HepG2 (cell line): Measurements from ENCODE around the gene ATIC. TPM values are rescaled to one million over a fixed set of nuclear protein-coding genes. Genes with fewer than 3 reads are reported as not detected.
A peak's percentile ranks its signal among the peaks of the same experiment; 100 is the strongest.

ENCODE experiments used
- ATAC-seq: fragments of 200-7000 bp; cut with Tn5 transposase; 3 replicates; pipeline ENCODE4 v1.9.1; 2020; ENCODE audit warnings: mild to moderate bottlenecking, moderate library complexity
- BruUV-seq: library from RNA; stranded (reverse); fragments of 400-500 nt; replicated peaks from 2 replicates; lab custom pipeline; 2021; lab: Mats Ljungman, UMichigan
- CTCF ChIA-PET: fragments of 300-600 bp; formaldehyde crosslinking; extraction: SDS; loops from one replicate; lab custom pipeline; 2021; ENCODE audit warnings: low total read pairs, inconsistent platforms, low intra/inter-chr PET ratio; lab: Yijun Ruan, JAX
- POLR2A ChIA-PET: fragments of 350-600 bp; sonication (Branson Sonifier 250); formaldehyde crosslinking; loops from one replicate; lab custom pipeline; 2020; ENCODE audit warnings: antibody characterized with exemption, inconsistent platforms; lab: Yijun Ruan, JAX
- DNase-seq: peaks from one replicate; pipeline ENCODE4 v3.0.0-alpha.2; 2015; ENCODE audit warnings: low spot score
- FAIRE-seq: peaks from 3 replicates; lab custom pipeline; 2011; peaks lifted over from hg19 to GRCh38; lab: Jason Lieb, UNC
- H2AFZ ChIP-seq: one replicate; pipeline ENCODE4 v1.6.1; 2011; ENCODE audit warnings: low read length, inconsistent platforms
- H3K27ac ChIP-seq: fragments of 300-600 bp; 3 replicates; pipeline ENCODE4 v1.8.0; 2011; ENCODE audit warnings: mixed run types, mild to moderate bottlenecking, mixed read lengths, low read length, inconsistent platforms; ENCODE audit not compliant: insufficient read depth; ENCODE audit errors: extremely low read length
- H3K27me3 ChIP-seq, 2 experiments: fragments of 200-600 bp in 1 of 2; 2 replicates in 1 of 2; 3 replicates in 1 of 2; pipeline versions ENCODE4 v1.6.0 to v1.8.0; 2011; ENCODE audit warnings: low read length in 2 of 2, mild to moderate bottlenecking in 2 of 2, moderate library complexity in 2 of 2, inconsistent platforms in 1 of 2; ENCODE audit not compliant: insufficient read depth in 2 of 2, control insufficient read depth in 1 of 2
- H3K36me3 ChIP-seq, 2 experiments: fragments of 200-600 bp in 1 of 2; replicated peaks in 1 of 2; 2 replicates in 1 of 2; 3 replicates in 1 of 2; pipeline versions ENCODE4 v1.5.1 to v1.8.0; 2011; ENCODE audit warnings: low read length in 2 of 2, inconsistent platforms in 1 of 2; ENCODE audit not compliant: insufficient read depth in 2 of 2, control insufficient read depth in 1 of 2
- H3K4me1 ChIP-seq: 2 replicates; pipeline ENCODE4 v1.5.1; 2012; ENCODE audit warnings: low read length, inconsistent platforms; ENCODE audit not compliant: insufficient read depth
- H3K4me2 ChIP-seq: 2 replicates; pipeline ENCODE4 v1.6.0; 2011; ENCODE audit warnings: low read depth, low read length, inconsistent platforms
- H3K4me3 ChIP-seq, 3 experiments: fragments of 200-600 bp in 1 of 3; sonication (generic), shearing (Covaris generic) in 1 of 3; replicated peaks in 1 of 3; 2 replicates each; pipeline ENCODE4 v1.5.1; 2011 to 2016; ENCODE audit warnings: low read length in 3 of 3, inconsistent platforms in 2 of 3, low read depth in 2 of 3, mild to moderate bottlenecking in 2 of 3, control low read depth in 1 of 3, mixed read lengths in 1 of 3; ENCODE audit not compliant: insufficient read depth in 1 of 3
- H3K79me2 ChIP-seq: one replicate; pipeline ENCODE4 v1.6.1; 2011; ENCODE audit warnings: low read length, inconsistent platforms; ENCODE audit not compliant: insufficient read depth
- H3K9ac ChIP-seq: 2 replicates; pipeline ENCODE4 v1.6.0; 2011; ENCODE audit warnings: mild to moderate bottlenecking, low read depth, low read length, inconsistent platforms; ENCODE audit not compliant: insufficient read depth
- H3K9me3 ChIP-seq: 2 replicates; pipeline ENCODE4 v1.5.1; 2012; ENCODE audit warnings: mild to moderate bottlenecking, low read length
- H4K20me1 ChIP-seq: 2 replicates; pipeline ENCODE4 v1.6.0; 2011; ENCODE audit warnings: inconsistent platforms, mild to moderate bottlenecking, low read length, moderate library complexity; ENCODE audit not compliant: insufficient read depth
- AGO2 ChIP-seq: fragments of 200-400 bp; formaldehyde crosslinking; optimal IDR thresholded peaks from 2 replicates; pipeline ENCODE3; 2017; ENCODE audit warnings: mild to moderate bottlenecking, low read depth, low read length, moderate library complexity
- CCDC6 ChIP-seq: sonication (generic); formaldehyde crosslinking; IDR thresholded peaks from 2 replicates; pipeline ENCODE4 v1.8.1; 2022; ENCODE audit warnings: mild to moderate bottlenecking, missing genetic modification reagents, moderate library complexity
- DR1 ChIP-seq: sonication (generic); formaldehyde crosslinking; IDR thresholded peaks from 2 replicates; pipeline ENCODE4 v1.8.0; 2021; ENCODE audit warnings: mild to moderate bottlenecking, missing genetic modification reagents, inconsistent platforms
- MYC ChIP-seq: sonication (generic); formaldehyde crosslinking; IDR thresholded peaks from 2 replicates; pipeline ENCODE4 v1.9.0; 2021; ENCODE audit warnings: missing genetic modification reagents, borderline replicate concordance
- NKX3-1 ChIP-seq: sonication (generic); formaldehyde crosslinking; IDR thresholded peaks from 2 replicates; pipeline ENCODE4 v1.5.0; 2020; ENCODE audit warnings: missing genetic modification reagents
- NONO ChIP-seq, 2 experiments: fragments of 450-650 bp in 1 of 2; sonication (generic) in 1 of 2; formaldehyde crosslinking in 1 of 2; IDR thresholded peaks in 1 of 2; conservative IDR thresholded peaks in 1 of 2; 2 replicates each; pipeline versions ENCODE4 v1.6.1 to v1.8.0; 2017 to 2022; ENCODE audit warnings: mild to moderate bottlenecking in 1 of 2, missing genetic modification reagents in 1 of 2, moderate library complexity in 1 of 2
- PAF1 ChIP-seq: IDR thresholded peaks from 2 replicates; pipeline ENCODE4 v1.6.1; 2016; ENCODE audit warnings: missing genetic modification reagents, missing compliant biosample characterization
- RBFOX2 ChIP-seq: fragments of 200-400 bp; formaldehyde crosslinking; IDR thresholded peaks from 2 replicates; pipeline ENCODE4 v1.6.1; 2017; ENCODE audit warnings: low read depth, mild to moderate bottlenecking, low read length
- RBM22 ChIP-seq: fragments of 200-400 bp; formaldehyde crosslinking; optimal IDR thresholded peaks from 2 replicates; pipeline ENCODE3; 2017; ENCODE audit warnings: mild to moderate bottlenecking, low read length, moderate library complexity
- SRSF4 ChIP-seq: fragments of 200-400 bp; formaldehyde crosslinking; IDR thresholded peaks from one replicate; pipeline ENCODE4 v1.6.1; 2018; ENCODE audit warnings: mild to moderate bottlenecking, low read depth, low read length, moderate library complexity; ENCODE audit not compliant: poor library complexity, severe bottlenecking
- U2AF2 ChIP-seq: fragments of 200-400 bp; formaldehyde crosslinking; IDR thresholded peaks from 2 replicates; pipeline ENCODE4 v1.6.1; 2017; ENCODE audit warnings: low read depth, mild to moderate bottlenecking, low read length
- ZBED4 ChIP-seq: sonication (generic); formaldehyde crosslinking; IDR thresholded peaks from 2 replicates; pipeline ENCODE4 v1.4.0; 2020; ENCODE audit warnings: missing genetic modification reagents, borderline replicate concordance
- ZHX2 ChIP-seq, 2 experiments: sonication (generic) in 1 of 2; formaldehyde crosslinking in 1 of 2; IDR thresholded peaks; 2 replicates each; pipeline versions ENCODE4 v1.6.1 to v1.9.0; 2014 to 2022; ENCODE audit warnings: antibody characterized with exemption in 1 of 2, borderline replicate concordance in 1 of 2, inconsistent platforms in 1 of 2, low read depth in 1 of 2, missing genetic modification reagents in 1 of 2
- WGBS: methylation state at CpG from one replicate; pipeline ENCODE4 v1.1.6; 2017; ENCODE audit warnings: low lambda C conversion rate; 5-methylcytosine and 5-hydroxymethylcytosine counted together
- in situ Hi-C: cut with HindIII; loops from 2 replicates; pipeline ENCODE4 v1.10.0; 2017; ENCODE audit warnings: low pct_unique_long_range_greater_than_20kb; ENCODE audit not compliant: extremely low pct_ligation_motif_present
- intact Hi-C: fragments of 100-400 bp; cut with micrococcal nuclease; formaldehyde crosslinking; loops from one replicate; pipeline ENCODE4 v1.10.0; 2022; ENCODE audit not compliant: unreplicated experiment
- polyA plus RNA-seq, 8 experiments: library from polyadenylated mRNA; depleted of rRNA in 3 of 8; stranded (reverse) in 7 of 8; unstranded in 1 of 8; fragments of >200 nt; fragmentation: Illumina TruSeq in 4 of 8; extraction: Trizol in 4 of 8; gene quantifications; 2 replicates each; pipeline versions ENCODE4 v1.2.1 to v1.2.3, GENCODE V29; 2011 to 2016; ENCODE audit warnings: low read depth in 4 of 8, missing spikeins in 1 of 8, mixed read lengths in 1 of 8; ENCODE audit not compliant: insufficient read depth in 1 of 8
- total RNA-seq, 5 experiments: library from RNA; depleted of rRNA; stranded (reverse); fragments of >200 nt; fragmentation: Illumina TruSeq; extraction: Trizol; gene quantifications; 2 replicates each; pipeline ENCODE4 v1.2.3, GENCODE V29; 2016; ENCODE audit warnings: low read depth in 1 of 5

The ATIC gene
- total and polyA plus RNA-seq, 2 of the 13 experiments (the other 11 are each of a cell fraction or from before 2014, with no cell fraction given) = 89.8 to 146 TPM

GRCh38 chr2:215361876-215362561 is 50.2 kb downstream of the ATIC start:
- DNase-seq = no peak
- H3K79me2 ChIP-seq = no peaks in the 10 kb centered on the region
- in situ Hi-C loops = no loop called here
- no peaks in the 10 kb centered on the region for H3K4me1 ChIP-seq
- H4K20me1 ChIP-seq = peaks cover 36% of the 10 kb centered on the region
- no peak overlapping the region for H2AFZ ChIP-seq
- no peaks in the 10 kb centered on the region for H3K9me3 ChIP-seq
- H3K4me2 ChIP-seq = no peak overlapping the region
- H3K36me3 ChIP-seq = peaks cover 34 to 63% of the 10 kb centered on the region in 2 experiments
- intact Hi-C loops = no loop called here
- WGBS = 80% methylated on average over 6 of the region's 6 CpGs
- H3K27me3 ChIP-seq = no peaks in the 10 kb centered on the region
- POLR2A ChIA-PET = interaction anchor here (0.5 kb wide), 1 partner anchor 432 kb away, joined by 3 read pairs; no protein-coding TSS in a partner anchor
- FAIRE-seq = no peak
- ATAC-seq = peak; percentile 3; the same call in 2 of the 3 replicates
- CTCF ChIA-PET = no interaction called here
- no peak overlapping the region for H3K4me3 ChIP-seq
- H3K27ac ChIP-seq = no peak overlapping the region
- H3K9ac ChIP-seq = no peak overlapping the region
- no TSS peak for BruUV-seq
- peak; percentile 86 for TF ChIP-seq RBM22
- no peak for TF ChIP-seq ZHX2 (IDR thresholded peaks at IDR 0.05; ENCODE audit: low read depth)
- 0 out of 2 replicates have a peak, but pooled peaks have one; percentile 24 for TF ChIP-seq ZHX2 (CRISPR knock-in tag; IDR thresholded peaks at IDR 0.05; ENCODE audit: borderline replicate concordance)
- TF ChIP-seq DR1 = no peak
- peak; percentile 30; the same call in 1 of the 2 replicates for TF ChIP-seq CCDC6 (CRISPR knock-in tag)
- peak; percentile 34 for TF ChIP-seq AGO2
- TF ChIP-seq PAF1 (CRISPR knock-in tag) = peak; percentile 77; the same call in 1 of the 2 replicates
- peak; percentile 78 for TF ChIP-seq RBFOX2
- TF ChIP-seq NKX3-1 (CRISPR knock-in tag) = 0 out of 2 replicates have a peak, but pooled peaks have one; percentile 36
- TF ChIP-seq U2AF2 = no peak
- TF ChIP-seq NONO (IDR thresholded peaks at IDR 0.05) = no peak
- TF ChIP-seq NONO (CRISPR knock-in tag; conservative IDR thresholded peaks at IDR 0.05) = peak; percentile 54; the same call in 1 of the 2 replicates
- no peak for TF ChIP-seq MYC
- TF ChIP-seq SRSF4 = peak; percentile 49
- no peak for TF ChIP-seq ZBED4 (CRISPR knock-in tag)
